Gastroesophageal sphincter (tissue), 3 donors: ENCODE data around the gene EFHC1.

Experiments used
- CTCF ChIP-seq, 4 experiments: fragments of 200-600 bp in 2 of 4; fragments of 450-650 bp in 2 of 4; sonication (generic) in 1 of 4; IDR thresholded peaks; one replicate each; pipeline ENCODE4 v1.5.1; 2017 to 2019; ENCODE audit warnings: antibody characterized with exemption in 4 of 4, mild to moderate bottlenecking in 2 of 4, moderate library complexity in 2 of 4
- EP300 ChIP-seq: sonication (generic); formaldehyde crosslinking; IDR thresholded peaks from one replicate; pipeline ENCODE4 v1.6.1; 2017; ENCODE audit warnings: antibody characterized with exemption, mild to moderate bottlenecking
- POLR2AphosphoS5 ChIP-seq: sonication (generic); formaldehyde crosslinking; IDR thresholded peaks from one replicate; pipeline ENCODE4 v1.6.1; 2017; ENCODE audit warnings: antibody characterized with exemption

GRCh38 chr6:52517502-52518278, 97.5 kb downstream of the EFHC1 start:
- TF ChIP-seq CTCF (IDR thresholded peaks at IDR 0.05): no peak
- peak; percentile 99 for TF ChIP-seq POLR2AphosphoS5
- TF ChIP-seq EP300: no peak
